ENCODE results near the gene RPL36AL. TPM values are rescaled to one million over a fixed set of nuclear protein-coding genes. Genes with fewer than 3 reads are reported as not detected.
"Not testable (repeated sequence)": the region's sequence is repeated elsewhere in the genome, so short reads cannot be mapped to it uniquely, and the experiment has no call there.

RPL36AL gene
- total RNA-seq, 1 donor from 2014 or later: 85.2 TPM

DNA sequence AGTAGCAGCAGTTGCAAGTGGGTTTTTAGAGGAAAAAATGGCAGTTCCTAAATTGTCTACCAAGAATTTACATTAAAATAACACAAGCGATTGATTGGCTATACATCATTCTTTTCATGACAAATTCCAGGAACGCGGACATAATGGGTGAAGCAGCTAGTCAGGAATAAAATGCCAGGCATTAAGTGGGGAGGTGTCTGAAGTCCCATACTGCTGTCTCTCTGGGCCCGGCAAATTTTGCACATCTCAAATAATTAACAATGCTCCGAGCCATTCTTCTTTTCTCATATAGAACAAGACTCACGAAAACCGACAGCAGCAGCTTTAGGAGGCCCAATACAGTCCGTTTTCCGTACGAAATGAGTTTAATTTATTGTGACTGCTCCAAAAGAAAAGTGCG is 696 bp downstream of the RPL36AL start:
- ATAC-seq: no peak
- no peak for DNase-seq (ENCODE audit: low spot score)

DNA sequence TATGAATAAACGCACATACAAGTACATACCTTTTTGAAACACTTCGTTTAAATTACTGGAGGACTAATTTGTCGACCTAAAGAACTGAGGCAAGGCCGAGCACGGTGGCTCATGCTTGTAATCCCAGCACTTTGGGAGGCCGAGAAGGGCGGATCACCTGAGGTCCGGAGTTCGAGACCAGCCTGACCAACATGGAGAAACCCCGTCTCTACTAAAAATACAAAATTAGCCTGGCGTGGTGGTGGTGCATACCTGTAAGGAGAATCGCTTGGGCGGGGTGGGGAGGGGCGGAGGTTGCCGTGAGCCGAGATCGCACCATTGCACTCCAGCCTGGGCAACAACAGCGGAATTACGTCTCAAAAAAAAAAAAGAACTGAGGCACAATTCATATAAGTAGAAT is 1.2 kb downstream of the RPL36AL start:
- ATAC-seq; DNase-seq (ENCODE audit: low spot score): not testable (repeated sequence)

DNA sequence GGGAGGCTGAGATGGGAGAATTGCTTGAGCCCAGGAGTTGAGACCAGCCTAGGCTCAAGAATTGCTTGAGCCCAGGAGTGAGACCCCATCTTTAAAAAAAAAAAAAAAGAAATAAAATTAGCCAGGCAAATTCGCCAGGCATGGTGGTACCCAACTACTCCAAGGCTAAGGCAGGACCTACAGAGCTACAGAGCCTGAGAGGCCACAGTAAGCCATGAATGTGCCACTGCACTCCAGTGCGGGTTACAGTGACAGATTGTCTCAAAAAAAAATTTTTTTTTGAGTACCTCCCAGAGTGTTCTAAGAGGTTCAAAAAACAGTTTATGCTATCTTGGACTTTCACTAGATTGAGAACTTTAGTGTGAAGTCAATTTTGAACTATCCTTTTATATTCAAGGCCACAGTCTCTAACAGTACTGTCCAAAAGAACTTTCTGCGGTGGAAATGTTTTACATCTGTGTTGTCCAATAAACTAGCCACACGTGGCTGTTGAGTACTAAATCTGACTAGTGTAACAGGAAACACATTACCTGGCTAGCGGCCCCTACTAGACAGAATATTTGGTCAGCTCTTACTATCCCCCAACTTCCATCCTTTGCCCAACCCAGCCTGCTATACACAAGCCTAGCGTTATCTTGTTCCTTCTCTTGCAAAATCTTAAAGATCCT is 2.4 kb downstream of the RPL36AL start:
- DNase-seq (ENCODE audit: low spot score): no peak
- no peak for ATAC-seq

GRCh38 chr14:49615776-49616175 is 4.7 kb downstream of the RPL36AL start:
- no peak for DNase-seq (ENCODE audit: low spot score)
- no peak for ATAC-seq

DNA sequence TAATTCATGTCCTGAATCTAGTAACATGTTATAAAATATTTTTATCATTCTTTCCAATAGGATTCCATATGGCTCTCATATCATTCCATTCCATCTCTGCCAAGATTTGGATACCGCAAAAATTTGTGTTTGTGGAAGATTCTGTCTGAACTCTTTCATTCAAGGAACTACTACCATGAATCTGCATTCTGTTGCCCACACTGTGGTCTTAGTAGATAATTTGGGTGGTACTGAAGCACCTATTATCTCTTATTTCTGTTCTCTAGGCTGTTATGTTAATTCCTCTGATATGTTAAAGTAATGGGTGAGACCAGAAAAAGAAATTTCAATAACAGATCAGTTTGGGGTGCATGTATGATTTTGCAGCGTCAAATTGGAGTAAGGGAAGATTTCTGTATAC is 6.2 kb downstream of the RPL36AL start:
- ATAC-seq (no peak), DNase-seq (ENCODE audit: low spot score) (no peak)

DNA sequence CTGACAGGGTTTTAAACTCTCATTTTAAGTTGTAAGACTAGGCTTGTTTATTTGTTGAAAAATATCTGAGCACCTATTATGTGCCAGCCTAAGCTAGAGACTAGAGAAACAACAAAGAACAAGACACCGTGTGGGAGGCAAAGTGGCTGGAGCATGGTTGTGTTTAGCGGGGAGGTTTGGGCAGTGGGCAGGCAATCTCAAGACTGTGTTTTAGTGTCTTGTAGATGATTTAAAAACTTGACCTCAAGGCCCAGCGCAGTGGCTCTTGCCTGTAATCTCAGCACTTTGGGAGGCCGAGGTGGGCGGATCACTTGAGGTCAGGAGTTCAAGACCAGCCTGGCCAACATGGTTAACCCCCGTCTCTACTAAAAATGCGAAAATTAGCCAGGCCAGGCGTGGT is 7.8 kb downstream of the RPL36AL start:
- no peak for DNase-seq (ENCODE audit: low spot score)
- no peak for ATAC-seq

GRCh38 chr14:49612251-49612650 is 8.2 kb downstream of the RPL36AL start:
- ATAC-seq: no peak
- DNase-seq (ENCODE audit: low spot score): no peak

DNA sequence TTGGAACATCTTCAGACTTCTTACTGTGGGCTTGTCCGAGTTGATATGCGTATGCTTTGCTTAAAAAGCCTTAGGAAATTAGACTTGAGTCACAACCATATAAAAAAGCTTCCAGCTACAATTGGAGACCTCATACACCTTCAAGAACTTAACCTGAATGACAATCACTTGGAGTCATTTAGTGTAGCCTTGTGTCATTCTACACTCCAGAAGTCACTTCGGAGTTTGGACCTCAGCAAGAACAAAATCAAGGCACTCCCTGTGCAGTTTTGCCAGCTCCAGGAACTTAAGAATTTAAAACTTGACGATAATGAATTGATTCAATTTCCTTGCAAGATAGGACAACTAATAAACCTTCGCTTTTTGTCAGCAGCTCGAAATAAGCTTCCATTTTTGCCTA is 12.8 kb downstream of the RPL36AL start:
- no peak for ATAC-seq
- no peak for DNase-seq (ENCODE audit: low spot score)

DNA sequence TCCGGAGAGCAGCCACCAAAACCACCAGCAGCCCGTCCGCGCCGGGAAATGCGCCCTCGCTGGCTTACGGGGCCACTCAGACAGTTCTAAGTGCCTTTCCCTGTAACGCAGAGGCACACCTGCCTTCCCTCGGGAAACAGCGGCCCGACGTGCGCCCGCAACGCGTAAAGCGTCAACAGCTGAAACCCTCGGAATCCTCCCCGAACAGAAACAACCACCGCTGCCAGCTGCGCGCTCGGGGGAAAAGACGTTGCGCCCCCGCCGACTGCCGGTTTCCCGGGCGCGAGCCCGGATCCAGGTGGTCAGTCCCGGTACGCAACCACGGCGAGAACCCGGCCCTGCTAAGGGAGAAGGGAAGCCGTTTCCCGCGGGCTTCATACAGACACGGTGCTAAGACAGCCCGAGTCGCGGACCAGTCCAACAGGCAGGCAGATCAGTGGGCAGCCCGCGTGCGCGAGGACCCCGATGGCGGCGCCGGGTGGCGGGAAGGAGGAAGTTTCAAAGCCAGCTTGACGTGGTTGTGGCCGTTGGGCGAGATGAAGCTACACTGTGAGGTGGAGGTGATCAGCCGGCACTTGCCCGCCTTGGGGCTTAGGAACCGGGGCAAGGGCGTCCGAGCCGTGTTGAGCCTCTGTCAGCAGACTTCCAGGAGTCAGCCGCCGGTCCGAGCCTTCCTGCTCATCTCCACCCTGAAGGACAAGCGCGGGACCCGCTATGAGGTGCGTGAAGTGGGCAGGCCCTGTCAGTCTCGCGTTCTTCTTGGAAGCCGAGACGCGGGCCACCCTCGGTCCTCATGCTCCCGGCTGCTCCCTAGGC is 21.7 kb downstream of the RPL36AL start, which contains the start of gene LRR1:
Gene LRR1 (plus strand): TSS at position 456 of the 816 bp plus-strand sequence. CDS start 81 bp downstream, at position 537.
- ATAC-seq: peak; percentile 75
- DNase-seq (ENCODE audit: low spot score): peak; percentile 91

- ATAC-seq (peak; percentile 16), DNase-seq (ENCODE audit: low spot score) (no peak)
Measured at GRCh38 chr14:49598189-49598484, 22.3 kb downstream of the RPL36AL start.

DNA sequence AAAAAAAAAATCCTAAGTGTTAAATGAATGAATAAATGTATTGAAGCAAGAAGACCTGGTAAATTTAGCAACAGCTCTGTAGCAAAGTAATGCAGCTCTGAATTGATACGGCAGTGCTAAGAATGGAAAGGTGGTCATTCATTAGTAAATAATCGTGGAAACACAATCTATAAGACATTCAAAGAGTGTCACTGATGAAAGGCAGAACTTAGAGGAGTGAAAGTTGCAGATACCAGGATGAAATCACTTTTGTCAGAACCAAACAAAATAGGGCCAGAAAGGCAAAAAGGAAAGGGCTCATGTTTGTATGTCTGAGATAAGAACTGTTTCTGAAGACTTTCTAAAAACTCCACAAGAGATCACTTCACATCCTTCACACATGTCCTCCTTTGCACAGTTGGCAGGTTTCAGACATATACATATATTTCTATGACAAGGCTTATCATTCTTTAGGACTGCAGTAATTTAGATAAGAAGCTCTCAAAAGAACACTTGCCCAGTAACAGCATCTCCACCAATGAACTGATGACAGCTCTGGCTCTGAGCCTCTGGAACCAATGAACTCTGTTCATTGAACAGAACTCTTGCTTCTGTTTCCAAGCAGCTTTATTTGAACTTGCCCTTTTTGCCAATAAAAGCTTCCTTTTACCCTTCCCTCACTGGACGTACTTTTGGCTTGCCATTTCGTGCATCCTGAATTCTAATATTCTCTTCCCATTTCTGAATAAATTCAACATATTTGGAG is 25.9 kb downstream of the RPL36AL start:
- DNase-seq (ENCODE audit: low spot score): peak; percentile 67
- peak; percentile 44 for ATAC-seq

DNA sequence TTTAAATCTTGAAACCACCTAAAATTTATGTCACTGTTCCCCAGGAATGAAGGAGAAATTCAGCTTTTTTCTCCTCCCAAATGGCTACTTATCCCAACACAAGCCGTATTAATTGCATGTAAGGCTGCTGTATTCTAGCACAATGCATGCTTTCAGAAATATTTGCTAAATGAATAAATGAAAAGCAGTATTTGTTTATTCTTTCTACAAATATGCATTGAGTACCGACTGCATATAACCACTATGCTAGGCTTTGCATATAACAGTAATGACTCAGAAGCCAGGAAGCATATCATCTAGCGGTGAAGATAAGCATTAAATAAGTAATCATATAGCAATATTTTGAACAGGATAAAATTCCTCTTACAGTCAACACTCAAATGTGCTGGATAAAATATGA is 27.4 kb downstream of the RPL36AL start:
- DNase-seq (ENCODE audit: low spot score) (no peak), ATAC-seq (no peak)

GRCh38 chr14:49589387-49589786 is 31.0 kb downstream of the RPL36AL start:
- DNase-seq (ENCODE audit: low spot score): no peak
- no peak for ATAC-seq

- peak; percentile 52 for DNase-seq (ENCODE audit: low spot score)
- ATAC-seq: peak; percentile 70
Measured at GRCh38 chr14:49586673-49587460, 33.6 kb downstream of the RPL36AL start.

GRCh38 chr14:49585803-49586672 is 34.4 kb downstream of the RPL36AL start, which contains the start of gene RPS29:
RPS29 (minus strand) TSS chr14:49586380; CDS start chr14:49586346, 34 bp downstream.
- ATAC-seq: peak; percentile 88
- peak; percentile 99 for DNase-seq (ENCODE audit: low spot score)

- ATAC-seq; DNase-seq (ENCODE audit: low spot score): not testable (repeated sequence)
Measured at GRCh38 chr14:49584981-49585640, 35.3 kb downstream of the RPL36AL start.

- no peak for ATAC-seq
Measured at GRCh38 chr14:49584058-49584457, 36.4 kb downstream of the RPL36AL start.

DNA sequence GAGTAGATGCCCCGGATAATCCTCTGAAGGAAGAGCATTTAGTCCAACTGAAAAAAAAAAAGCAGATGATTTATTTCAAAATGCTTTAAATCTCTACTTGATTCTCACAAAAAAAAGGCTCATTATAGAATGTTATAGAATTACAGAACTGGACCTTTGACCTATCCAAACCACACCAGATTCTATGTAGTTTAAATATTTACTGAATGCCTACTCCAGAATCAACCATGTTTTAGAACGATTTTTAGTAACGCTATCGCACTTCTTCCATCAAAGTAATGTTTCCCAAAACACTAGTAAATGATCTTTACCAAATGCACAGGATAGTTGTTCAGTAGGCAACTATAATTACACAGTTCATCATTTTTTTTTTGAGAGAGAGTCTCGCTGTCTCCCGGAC is 36.8 kb downstream of the RPL36AL start:
- ATAC-seq (no peak), DNase-seq (ENCODE audit: low spot score) (no peak)

More at GRCh38 chr14:49584058-49584457, 36.4 kb downstream of the RPL36AL start:
- no peak for DNase-seq (ENCODE audit: low spot score)
